Measurements from ENCODE around the gene KIF24.

The KIF24 gene

DNA sequence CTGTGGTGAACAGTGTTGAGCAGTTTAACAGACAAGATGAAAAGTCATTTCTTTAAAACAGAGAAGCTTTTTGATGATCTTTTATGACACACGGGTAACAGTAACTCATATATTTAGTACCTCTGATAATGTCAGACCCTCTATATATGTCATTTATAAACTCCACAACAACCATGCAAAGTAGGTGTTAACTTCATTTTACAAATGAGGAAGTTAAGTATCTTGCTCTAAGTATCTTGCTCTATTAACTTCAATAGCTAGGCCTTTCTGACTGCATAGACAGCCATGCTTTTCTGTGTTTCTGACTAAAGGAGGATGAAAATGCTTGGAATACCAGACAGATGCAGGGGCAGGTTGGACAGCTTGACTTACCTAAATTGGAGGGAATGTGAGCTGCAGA, 2.1 kb upstream of the KIF24 start:
- POLR2A ChIA-PET, result interaction anchor here (1.0 to 1.3 kb wide), 2 partner anchors 44 to 45 kb away, joined by 3 to 5 read pairs; partner anchors contain the start of gene MYORG
- H3K4me3 ChIP-seq (ENCODE audit: low read depth, low read length), result no peak overlapping the region
- H3K9me3 ChIP-seq (ENCODE audit: control insufficient read depth, insufficient read depth, low read depth, low read length), result no peaks in the 10 kb centered on the region
- no peak overlapping the region for H3K27ac ChIP-seq (ENCODE audit: extremely low read depth, low read depth, low read length)
- CTCF ChIA-PET, result interaction anchor here (0.6 to 7.1 kb wide), 11 partner anchors 8 to 272 kb away, joined by 3 to 172 read pairs (median 13); partner anchors contain the start of gene MYORG
- TF ChIP-seq, protein P1, sequence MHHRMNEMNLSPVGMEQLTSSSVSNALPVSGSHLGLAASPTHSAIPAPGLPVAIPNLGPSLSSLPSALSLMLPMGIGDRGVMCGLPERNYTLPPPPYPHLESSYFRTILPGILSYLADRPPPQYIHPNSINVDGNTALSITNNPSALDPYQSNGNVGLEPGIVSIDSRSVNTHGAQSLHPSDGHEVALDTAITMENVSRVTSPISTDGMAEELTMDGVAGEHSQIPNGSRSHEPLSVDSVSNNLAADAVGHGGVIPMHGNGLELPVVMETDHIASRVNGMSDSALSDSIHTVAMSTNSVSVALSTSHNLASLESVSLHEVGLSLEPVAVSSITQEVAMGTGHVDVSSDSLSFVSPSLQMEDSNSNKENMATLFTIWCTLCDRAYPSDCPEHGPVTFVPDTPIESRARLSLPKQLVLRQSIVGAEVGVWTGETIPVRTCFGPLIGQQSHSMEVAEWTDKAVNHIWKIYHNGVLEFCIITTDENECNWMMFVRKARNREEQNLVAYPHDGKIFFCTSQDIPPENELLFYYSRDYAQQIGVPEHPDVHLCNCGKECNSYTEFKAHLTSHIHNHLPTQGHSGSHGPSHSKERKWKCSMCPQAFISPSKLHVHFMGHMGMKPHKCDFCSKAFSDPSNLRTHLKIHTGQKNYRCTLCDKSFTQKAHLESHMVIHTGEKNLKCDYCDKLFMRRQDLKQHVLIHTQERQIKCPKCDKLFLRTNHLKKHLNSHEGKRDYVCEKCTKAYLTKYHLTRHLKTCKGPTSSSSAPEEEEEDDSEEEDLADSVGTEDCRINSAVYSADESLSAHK (tag by site-specific recombination; IDR thresholded peaks at IDR 0.05), result no peak
- TF ChIP-seq ZNF354C (tag by site-specific recombination; IDR thresholded peaks at IDR 0.05; ENCODE audit: borderline replicate concordance, low read depth), result no peak
- no peak for TF ChIP-seq ZNF473 (tag by site-specific recombination; IDR thresholded peaks at IDR 0.05)
- no peak for TF ChIP-seq ZNF211 (tag by site-specific recombination; IDR thresholded peaks at IDR 0.05; ENCODE audit: low read depth)
- TF ChIP-seq ZNF266 (tag by site-specific recombination; IDR thresholded peaks at IDR 0.05; ENCODE audit: low read depth), result no peak
- TF ChIP-seq ZNF335 (tag by site-specific recombination; conservative IDR thresholded peaks at IDR 0.05), result no peak
- TF ChIP-seq ZNF837 (tag by site-specific recombination; IDR thresholded peaks at IDR 0.05), result no peak
- TF ChIP-seq, protein P2, sequence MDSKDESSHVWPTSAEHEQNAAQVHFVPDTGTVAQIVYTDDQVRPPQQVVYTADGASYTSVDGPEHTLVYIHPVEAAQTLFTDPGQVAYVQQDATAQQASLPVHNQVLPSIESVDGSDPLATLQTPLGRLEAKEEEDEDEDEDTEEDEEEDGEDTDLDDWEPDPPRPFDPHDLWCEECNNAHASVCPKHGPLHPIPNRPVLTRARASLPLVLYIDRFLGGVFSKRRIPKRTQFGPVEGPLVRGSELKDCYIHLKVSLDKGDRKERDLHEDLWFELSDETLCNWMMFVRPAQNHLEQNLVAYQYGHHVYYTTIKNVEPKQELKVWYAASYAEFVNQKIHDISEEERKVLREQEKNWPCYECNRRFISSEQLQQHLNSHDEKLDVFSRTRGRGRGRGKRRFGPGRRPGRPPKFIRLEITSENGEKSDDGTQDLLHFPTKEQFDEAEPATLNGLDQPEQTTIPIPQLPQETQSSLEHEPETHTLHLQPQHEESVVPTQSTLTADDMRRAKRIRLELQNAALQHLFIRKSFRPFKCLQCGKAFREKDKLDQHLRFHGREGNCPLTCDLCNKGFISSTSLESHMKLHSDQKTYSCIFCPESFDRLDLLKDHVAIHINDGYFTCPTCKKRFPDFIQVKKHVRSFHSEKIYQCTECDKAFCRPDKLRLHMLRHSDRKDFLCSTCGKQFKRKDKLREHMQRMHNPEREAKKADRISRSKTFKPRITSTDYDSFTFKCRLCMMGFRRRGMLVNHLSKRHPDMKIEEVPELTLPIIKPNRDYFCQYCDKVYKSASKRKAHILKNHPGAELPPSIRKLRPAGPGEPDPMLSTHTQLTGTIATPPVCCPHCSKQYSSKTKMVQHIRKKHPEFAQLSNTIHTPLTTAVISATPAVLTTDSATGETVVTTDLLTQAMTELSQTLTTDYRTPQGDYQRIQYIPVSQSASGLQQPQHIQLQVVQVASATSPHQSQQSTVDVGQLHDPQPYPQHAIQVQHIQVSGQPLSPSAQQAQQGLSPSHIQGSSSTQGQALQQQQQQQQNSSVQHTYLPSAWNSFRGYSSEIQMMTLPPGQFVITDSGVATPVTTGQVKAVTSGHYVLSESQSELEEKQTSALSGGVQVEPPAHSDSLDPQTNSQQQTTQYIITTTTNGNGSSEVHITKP (tag by site-specific recombination; IDR thresholded peaks at IDR 0.05), result no peak
- TF ChIP-seq ZNF121 (tag by site-specific recombination; IDR thresholded peaks at IDR 0.05), result no peak
- TF ChIP-seq, protein P3, sequence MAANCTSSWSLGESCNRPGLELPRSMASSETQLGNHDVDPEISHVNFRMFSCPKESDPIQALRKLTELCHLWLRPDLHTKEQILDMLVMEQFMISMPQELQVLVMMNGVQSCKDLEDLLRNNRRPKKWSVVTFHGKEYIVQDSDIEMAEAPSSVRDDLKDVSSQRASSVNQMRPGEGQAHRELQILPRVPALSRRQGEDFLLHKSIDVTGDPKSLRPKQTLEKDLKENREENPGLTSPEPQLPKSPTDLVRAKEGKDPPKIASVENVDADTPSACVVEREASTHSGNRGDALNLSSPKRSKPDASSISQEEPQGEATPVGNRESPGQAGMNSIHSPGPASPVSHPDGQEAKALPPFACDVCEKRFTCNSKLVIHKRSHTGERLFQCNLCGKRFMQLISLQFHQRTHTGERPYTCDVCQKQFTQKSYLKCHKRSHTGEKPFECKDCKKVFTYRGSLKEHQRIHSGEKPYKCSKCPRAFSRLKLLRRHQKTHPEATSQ (tag by site-specific recombination; IDR thresholded peaks at IDR 0.05), result no peak
- TF ChIP-seq ZNF394 (tag by site-specific recombination; IDR thresholded peaks at IDR 0.05; ENCODE audit: borderline replicate concordance), result no peak
- TF ChIP-seq ZNF248 (tag by site-specific recombination; IDR thresholded peaks at IDR 0.05), result no peak
- TF ChIP-seq ZBTB21 (tag by site-specific recombination; IDR thresholded peaks at IDR 0.05), result no peak
- no peak for TF ChIP-seq ZNF626 (tag by site-specific recombination; IDR thresholded peaks at IDR 0.05)
- TF ChIP-seq ZNF140 (tag by site-specific recombination; IDR thresholded peaks at IDR 0.05), result no peak
- no peak for TF ChIP-seq ZNF658 (tag by site-specific recombination; IDR thresholded peaks at IDR 0.05)
- TF ChIP-seq, protein P4, sequence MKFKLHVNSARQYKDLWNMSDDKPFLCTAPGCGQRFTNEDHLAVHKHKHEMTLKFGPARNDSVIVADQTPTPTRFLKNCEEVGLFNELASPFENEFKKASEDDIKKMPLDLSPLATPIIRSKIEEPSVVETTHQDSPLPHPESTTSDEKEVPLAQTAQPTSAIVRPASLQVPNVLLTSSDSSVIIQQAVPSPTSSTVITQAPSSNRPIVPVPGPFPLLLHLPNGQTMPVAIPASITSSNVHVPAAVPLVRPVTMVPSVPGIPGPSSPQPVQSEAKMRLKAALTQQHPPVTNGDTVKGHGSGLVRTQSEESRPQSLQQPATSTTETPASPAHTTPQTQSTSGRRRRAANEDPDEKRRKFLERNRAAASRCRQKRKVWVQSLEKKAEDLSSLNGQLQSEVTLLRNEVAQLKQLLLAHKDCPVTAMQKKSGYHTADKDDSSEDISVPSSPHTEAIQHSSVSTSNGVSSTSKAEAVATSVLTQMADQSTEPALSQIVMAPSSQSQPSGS (tag by site-specific recombination; IDR thresholded peaks at IDR 0.05; ENCODE audit: low read depth), result no peak
- no peak for TF ChIP-seq ZNF132 (tag by site-specific recombination; IDR thresholded peaks at IDR 0.05; ENCODE audit: borderline replicate concordance)
- no peaks in the 10 kb centered on the region for H3K36me3 ChIP-seq (ENCODE audit: control insufficient read depth in 2 of 2, insufficient read depth in 1 of 2, low read length in 2 of 2)
- H3K4me1 ChIP-seq (ENCODE audit: control insufficient read depth, insufficient read depth, low read length), result no peaks in the 10 kb centered on the region; the same call in 1 of the 2 replicates
